GM12878 (cell line): ENCODE measurements around the gene STX3. TPM values are rescaled to one million over a fixed set of nuclear protein-coding genes. Genes with fewer than 3 reads are reported as not detected.

ENCODE experiments used
- BMI1 ChIP-seq: fragments of 450-650 bp; IDR thresholded peaks from 2 replicates; pipeline ENCODE4 v1.6.1; 2016; ENCODE audit warnings: mild to moderate bottlenecking, moderate library complexity, borderline replicate concordance
- BRCA1 ChIP-seq: IDR thresholded peaks from 2 replicates; pipeline ENCODE4 v1.6.1; 2011; ENCODE audit warnings: low read depth, low read length, improper control_type of control experiment
- CBFB ChIP-seq: IDR thresholded peaks from 2 replicates; pipeline ENCODE4 v1.6.1; 2016; ENCODE audit warnings: antibody characterized with exemption, low read depth
- CHD1 ChIP-seq: IDR thresholded peaks from 2 replicates; pipeline ENCODE4 v1.6.1; 2012; ENCODE audit warnings: low read depth, low read length, improper control_type of control experiment
- CREB1 ChIP-seq: IDR thresholded peaks from 2 replicates; pipeline ENCODE4 v1.6.1; 2012; ENCODE audit warnings: low read depth, mild to moderate bottlenecking, inconsistent platforms
- EGR1 ChIP-seq, 2 experiments: IDR thresholded peaks; 1 replicate in 1 of 2; 2 replicates in 1 of 2; pipeline ENCODE4 v1.6.1; 2011 to 2012; ENCODE audit warnings: low read depth in 2 of 2, low read length in 2 of 2, borderline replicate concordance in 1 of 2, mild to moderate bottlenecking in 1 of 2, moderate library complexity in 1 of 2
- ESRRA ChIP-seq: IDR thresholded peaks from 2 replicates; pipeline ENCODE4 v1.6.1; 2012; ENCODE audit warnings: mild to moderate bottlenecking, low read length, improper control_type of control experiment
- FOS ChIP-seq: IDR thresholded peaks from 3 replicates; pipeline ENCODE4 v1.6.1; 2011; ENCODE audit warnings: borderline replicate concordance; ENCODE audit not compliant: insufficient read length; ENCODE audit errors: extremely low read depth
- FOXM1 ChIP-seq: IDR thresholded peaks from 2 replicates; pipeline ENCODE4 v1.6.1; 2012; ENCODE audit warnings: low read depth, mild to moderate bottlenecking, inconsistent platforms, low read length, moderate library complexity
- HDGF ChIP-seq: fragments of 450-650 bp; IDR thresholded peaks from 2 replicates; pipeline ENCODE4 v1.6.1; 2016; ENCODE audit warnings: antibody characterized with exemption
- JUND ChIP-seq: IDR thresholded peaks from 2 replicates; pipeline ENCODE4 v1.6.1; 2012; ENCODE audit warnings: low read depth, mild to moderate bottlenecking, low read length, improper control_type of control experiment, moderate library complexity
- MEF2B ChIP-seq: fragments of 450-650 bp; IDR thresholded peaks from 2 replicates; pipeline ENCODE4 v1.6.1; 2018; ENCODE audit warnings: mild to moderate bottlenecking, moderate library complexity; ENCODE audit not compliant: partially characterized antibody, poor library complexity, severe bottlenecking
- MTA2 ChIP-seq: fragments of 450-650 bp; IDR thresholded peaks from 2 replicates; pipeline ENCODE4 v1.6.1; 2016; ENCODE audit warnings: low read depth, mild to moderate bottlenecking, moderate library complexity
- NBN ChIP-seq: fragments of 450-650 bp; IDR thresholded peaks from 2 replicates; pipeline ENCODE4 v1.6.1; 2016
- NFXL1 ChIP-seq: fragments of 450-650 bp; IDR thresholded peaks from 2 replicates; pipeline ENCODE4 v1.6.1; 2017; ENCODE audit warnings: antibody characterized with exemption, mild to moderate bottlenecking, borderline replicate concordance
- PML ChIP-seq: IDR thresholded peaks from 2 replicates; pipeline ENCODE4 v1.6.1; 2012; ENCODE audit warnings: low read length, inconsistent platforms
- POLR2A ChIP-seq: IDR thresholded peaks from 2 replicates; pipeline ENCODE4 v1.6.1; 2011; ENCODE audit warnings: low read depth, mild to moderate bottlenecking, low read length
- RAD51 ChIP-seq: fragments of 450-650 bp; IDR thresholded peaks from 2 replicates; pipeline ENCODE4 v1.6.1; 2016; ENCODE audit warnings: moderate library complexity, mild to moderate bottlenecking, inconsistent platforms
- RB1 ChIP-seq: fragments of 450-650 bp; formaldehyde crosslinking; IDR thresholded peaks from 2 replicates; pipeline ENCODE4 v1.6.1; 2017; ENCODE audit warnings: mild to moderate bottlenecking, borderline replicate concordance
- RFX5 ChIP-seq: IDR thresholded peaks from 2 replicates; pipeline ENCODE4 v1.6.1; 2011; ENCODE audit warnings: low read depth, low read length, improper control_type of control experiment
- SMAD5 ChIP-seq: IDR thresholded peaks from 2 replicates; pipeline ENCODE4 v1.6.1; 2016; ENCODE audit warnings: antibody characterized with exemption, low read depth
- SMC3 ChIP-seq: IDR thresholded peaks from 2 replicates; pipeline ENCODE4 v1.6.1; 2011; ENCODE audit warnings: low read length, improper control_type of control experiment, borderline replicate concordance
- SREBF2 ChIP-seq: IDR thresholded peaks from 2 replicates; pipeline ENCODE4 v1.6.1; 2012; ENCODE audit warnings: mild to moderate bottlenecking, low read length
- YBX1 ChIP-seq: fragments of 450-650 bp; IDR thresholded peaks from 2 replicates; pipeline ENCODE4 v1.6.1; 2016; ENCODE audit warnings: antibody characterized with exemption
- ZZZ3 ChIP-seq: IDR thresholded peaks from 2 replicates; pipeline ENCODE4 v1.6.1; 2011; ENCODE audit warnings: low read depth; ENCODE audit not compliant: control insufficient read depth, insufficient read length
- polyA plus RNA-seq, 11 experiments: library from polyadenylated mRNA; depleted of rRNA in 4 of 11; unstranded in 6 of 11; stranded (reverse) in 5 of 11; fragments of >200 nt; fragmentation: Nextera tagmentation in 4 of 11; fragmentation: Illumina TruSeq in 1 of 11; extraction: Ambion mirVana in 4 of 11; extraction: Trizol in 1 of 11; gene quantifications; 1 replicate in 1 of 11; 2 replicates in 10 of 11; pipeline versions ENCODE4 v1.2.1 to v1.2.3, GENCODE V29; 2011 to 2016; ENCODE audit warnings: inconsistent platforms in 2 of 11, missing spikeins in 2 of 11, low read depth in 1 of 11
- total RNA-seq, 4 experiments: library from RNA; depleted of rRNA in 3 of 4; stranded (reverse); fragments of >200 nt in 3 of 4; fragmentation: Illumina TruSeq in 1 of 4; extraction: Trizol in 1 of 4; gene quantifications; 2 replicates each; pipeline versions ENCODE4 v1.2.1 to v1.2.3, GENCODE V29; 2013 to 2021
- TF ChIP-seq, protein P1 (sequence below): IDR thresholded peaks from 2 replicates; pipeline ENCODE4 v1.6.1; 2012; ENCODE audit warnings: mild to moderate bottlenecking, low read depth, low read length
- TF ChIP-seq, protein P2 (sequence below): fragments of 450-650 bp; IDR thresholded peaks from 2 replicates; pipeline ENCODE4 v1.6.1; 2017; ENCODE audit warnings: mild to moderate bottlenecking

Gene STX3
- total and polyA plus RNA-seq, 10 of the 15 experiments (the other 5 are each of a cell fraction or from before 2014, with no cell fraction given) = 0.11 to 2.5 (median 1.1) TPM

DNA sequence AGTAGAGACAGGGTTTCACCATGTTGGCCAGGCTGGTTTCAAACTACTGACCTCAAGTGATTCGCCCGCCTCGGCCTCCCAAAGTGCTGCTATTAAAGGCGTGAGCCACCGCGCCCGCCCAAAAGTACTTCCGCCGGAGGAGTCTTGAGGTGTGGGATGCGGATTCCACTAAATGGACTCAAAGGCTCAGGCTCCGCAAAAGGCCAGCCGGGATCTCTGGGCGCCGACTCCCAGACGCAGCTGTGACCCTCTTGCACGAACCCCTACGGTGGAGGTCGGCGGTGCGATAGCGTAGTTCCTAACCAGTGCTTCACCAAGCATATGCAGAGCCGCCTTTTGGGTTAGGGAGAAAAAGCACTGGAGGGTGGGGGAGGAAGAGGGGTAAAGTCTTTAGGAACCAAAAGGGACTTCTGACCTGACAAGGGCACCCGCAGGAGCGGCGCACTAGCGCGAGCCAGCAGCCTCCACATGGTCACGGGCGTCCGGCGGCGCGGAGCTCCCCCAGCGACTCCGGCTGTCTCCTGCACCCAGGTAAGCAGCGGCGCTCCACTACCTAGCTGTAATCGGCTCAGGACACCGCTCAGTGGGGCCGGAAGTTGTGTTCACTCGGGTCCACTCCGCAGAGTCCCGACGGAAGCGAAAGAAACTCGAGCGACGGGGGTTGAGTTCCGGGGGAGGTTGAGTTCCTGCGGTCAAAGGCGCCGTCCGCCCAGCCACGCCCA, 55.2 kb downstream of the STX3 start, which contains the start of gene MRPL16 (continued):
- TF ChIP-seq, protein P1, sequence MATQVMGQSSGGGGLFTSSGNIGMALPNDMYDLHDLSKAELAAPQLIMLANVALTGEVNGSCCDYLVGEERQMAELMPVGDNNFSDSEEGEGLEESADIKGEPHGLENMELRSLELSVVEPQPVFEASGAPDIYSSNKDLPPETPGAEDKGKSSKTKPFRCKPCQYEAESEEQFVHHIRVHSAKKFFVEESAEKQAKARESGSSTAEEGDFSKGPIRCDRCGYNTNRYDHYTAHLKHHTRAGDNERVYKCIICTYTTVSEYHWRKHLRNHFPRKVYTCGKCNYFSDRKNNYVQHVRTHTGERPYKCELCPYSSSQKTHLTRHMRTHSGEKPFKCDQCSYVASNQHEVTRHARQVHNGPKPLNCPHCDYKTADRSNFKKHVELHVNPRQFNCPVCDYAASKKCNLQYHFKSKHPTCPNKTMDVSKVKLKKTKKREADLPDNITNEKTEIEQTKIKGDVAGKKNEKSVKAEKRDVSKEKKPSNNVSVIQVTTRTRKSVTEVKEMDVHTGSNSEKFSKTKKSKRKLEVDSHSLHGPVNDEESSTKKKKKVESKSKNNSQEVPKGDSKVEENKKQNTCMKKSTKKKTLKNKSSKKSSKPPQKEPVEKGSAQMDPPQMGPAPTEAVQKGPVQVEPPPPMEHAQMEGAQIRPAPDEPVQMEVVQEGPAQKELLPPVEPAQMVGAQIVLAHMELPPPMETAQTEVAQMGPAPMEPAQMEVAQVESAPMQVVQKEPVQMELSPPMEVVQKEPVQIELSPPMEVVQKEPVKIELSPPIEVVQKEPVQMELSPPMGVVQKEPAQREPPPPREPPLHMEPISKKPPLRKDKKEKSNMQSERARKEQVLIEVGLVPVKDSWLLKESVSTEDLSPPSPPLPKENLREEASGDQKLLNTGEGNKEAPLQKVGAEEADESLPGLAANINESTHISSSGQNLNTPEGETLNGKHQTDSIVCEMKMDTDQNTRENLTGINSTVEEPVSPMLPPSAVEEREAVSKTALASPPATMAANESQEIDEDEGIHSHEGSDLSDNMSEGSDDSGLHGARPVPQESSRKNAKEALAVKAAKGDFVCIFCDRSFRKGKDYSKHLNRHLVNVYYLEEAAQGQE = peak; percentile 52
- TF ChIP-seq PML = peak; percentile 76
- TF ChIP-seq FOXM1 = peak; percentile 51; the same call in 1 of the 2 replicates
- TF ChIP-seq NBN = peak; percentile 71
- no peak for TF ChIP-seq CBFB
- TF ChIP-seq MTA2 = peak; percentile 57
- no peak for TF ChIP-seq FOS
- TF ChIP-seq POLR2A = peak; percentile 95
- no peak for TF ChIP-seq CHD1
- TF ChIP-seq JUND = no peak
- no peak for TF ChIP-seq HDGF
- TF ChIP-seq BMI1 = no peak
- peak; percentile 82 for TF ChIP-seq CREB1
- no peak for TF ChIP-seq ESRRA
- peak; percentile 79; the same call in 1 of the 2 replicates for TF ChIP-seq SMAD5
- peak; percentile 30 for TF ChIP-seq MEF2B
- TF ChIP-seq ZZZ3 = peak; percentile 19
- no peak for TF ChIP-seq YBX1
- TF ChIP-seq SMC3 = no peak
- no peak for TF ChIP-seq BRCA1
- TF ChIP-seq EGR1 (IDR thresholded peaks at IDR 0.05; ENCODE audit: borderline replicate concordance in 1 of 2, low read depth in 2 of 2, low read length in 2 of 2) = peak; percentile 55 to 88; a peak in 2 of 3 replicates
- TF ChIP-seq NFXL1 = no peak
- peak; percentile 71 for TF ChIP-seq SREBF2
- TF ChIP-seq, protein P2, sequence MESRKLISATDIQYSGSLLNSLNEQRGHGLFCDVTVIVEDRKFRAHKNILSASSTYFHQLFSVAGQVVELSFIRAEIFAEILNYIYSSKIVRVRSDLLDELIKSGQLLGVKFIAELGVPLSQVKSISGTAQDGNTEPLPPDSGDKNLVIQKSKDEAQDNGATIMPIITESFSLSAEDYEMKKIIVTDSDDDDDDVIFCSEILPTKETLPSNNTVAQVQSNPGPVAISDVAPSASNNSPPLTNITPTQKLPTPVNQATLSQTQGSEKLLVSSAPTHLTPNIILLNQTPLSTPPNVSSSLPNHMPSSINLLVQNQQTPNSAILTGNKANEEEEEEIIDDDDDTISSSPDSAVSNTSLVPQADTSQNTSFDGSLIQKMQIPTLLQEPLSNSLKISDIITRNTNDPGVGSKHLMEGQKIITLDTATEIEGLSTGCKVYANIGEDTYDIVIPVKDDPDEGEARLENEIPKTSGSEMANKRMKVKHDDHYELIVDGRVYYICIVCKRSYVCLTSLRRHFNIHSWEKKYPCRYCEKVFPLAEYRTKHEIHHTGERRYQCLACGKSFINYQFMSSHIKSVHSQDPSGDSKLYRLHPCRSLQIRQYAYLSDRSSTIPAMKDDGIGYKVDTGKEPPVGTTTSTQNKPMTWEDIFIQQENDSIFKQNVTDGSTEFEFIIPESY = no peak
- peak; percentile 91 for TF ChIP-seq RB1
- no peak for TF ChIP-seq RFX5
- no peak for TF ChIP-seq RAD51
